ENCODE results near the gene MED12L. TPM values are rescaled to one million over a fixed set of nuclear protein-coding genes. Genes with fewer than 3 reads are reported as not detected.

MED12L gene
- total RNA-seq, 3 donors from 2014 or later = 0.48 to 1.6 (median 1.6) TPM

- intact Hi-C loops (cut with DNase I; ENCODE audit: low total_unique reads) = no loop called here
- H3K36me3 ChIP-seq = no peaks in the 10 kb centered on the region
- DNase-seq (ENCODE audit: low spot score in 2 of 2) = no peak
- H3K4me1 ChIP-seq = no peaks in the 10 kb centered on the region
- H3K9me3 ChIP-seq = no peaks in the 10 kb centered on the region
- H3K27me3 ChIP-seq = no peaks in the 10 kb centered on the region
- H3K27ac ChIP-seq = no peak overlapping the region
- TF ChIP-seq, protein P1, sequence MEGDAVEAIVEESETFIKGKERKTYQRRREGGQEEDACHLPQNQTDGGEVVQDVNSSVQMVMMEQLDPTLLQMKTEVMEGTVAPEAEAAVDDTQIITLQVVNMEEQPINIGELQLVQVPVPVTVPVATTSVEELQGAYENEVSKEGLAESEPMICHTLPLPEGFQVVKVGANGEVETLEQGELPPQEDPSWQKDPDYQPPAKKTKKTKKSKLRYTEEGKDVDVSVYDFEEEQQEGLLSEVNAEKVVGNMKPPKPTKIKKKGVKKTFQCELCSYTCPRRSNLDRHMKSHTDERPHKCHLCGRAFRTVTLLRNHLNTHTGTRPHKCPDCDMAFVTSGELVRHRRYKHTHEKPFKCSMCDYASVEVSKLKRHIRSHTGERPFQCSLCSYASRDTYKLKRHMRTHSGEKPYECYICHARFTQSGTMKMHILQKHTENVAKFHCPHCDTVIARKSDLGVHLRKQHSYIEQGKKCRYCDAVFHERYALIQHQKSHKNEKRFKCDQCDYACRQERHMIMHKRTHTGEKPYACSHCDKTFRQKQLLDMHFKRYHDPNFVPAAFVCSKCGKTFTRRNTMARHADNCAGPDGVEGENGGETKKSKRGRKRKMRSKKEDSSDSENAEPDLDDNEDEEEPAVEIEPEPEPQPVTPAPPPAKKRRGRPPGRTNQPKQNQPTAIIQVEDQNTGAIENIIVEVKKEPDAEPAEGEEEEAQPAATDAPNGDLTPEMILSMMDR (IDR thresholded peaks at IDR 0.05) = no peak
- TF ChIP-seq POLR2AphosphoS5 (IDR thresholded peaks at IDR 0.05) (no peak), POLR2A (IDR thresholded peaks at IDR 0.05) (no peak)
- no peak overlapping the region for H3K4me3 ChIP-seq
Observed at GRCh38 chr3:151093148-151093547, 7.7 kb downstream of the MED12L start.

DNA sequence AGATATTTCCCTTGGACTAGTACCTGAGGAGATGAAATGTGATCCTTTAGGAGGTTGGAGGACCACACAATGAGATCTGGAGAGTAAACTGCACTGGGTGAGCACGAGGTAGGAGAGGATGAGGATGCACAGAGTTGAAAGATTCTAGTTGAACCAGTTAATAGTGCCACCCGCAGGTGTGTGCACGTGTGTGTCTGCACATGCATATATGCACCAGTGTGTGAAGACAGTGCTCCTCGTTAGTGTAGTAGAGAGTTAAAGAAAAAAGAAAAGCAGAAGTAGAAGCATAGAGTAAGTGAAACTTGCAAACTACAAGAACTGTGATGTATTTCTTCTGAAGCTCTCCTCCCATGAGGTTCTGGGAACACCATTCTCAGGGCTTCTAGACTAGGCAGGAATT, 8.4 kb downstream of the MED12L start:
- intact Hi-C loops (cut with DNase I; ENCODE audit: low total_unique reads) = no loop called here
- Histone ChIP-seq H3K4me3 (no peak overlapping the region), H3K36me3 (no peaks in the 10 kb centered on the region), H3K27me3 (no peaks in the 10 kb centered on the region), H3K27ac (no peak overlapping the region), H3K4me1 (no peaks in the 10 kb centered on the region), H3K9me3 (no peaks in the 10 kb centered on the region)
- DNase-seq (ENCODE audit: low spot score in 2 of 2) = no peak
- TF ChIP-seq POLR2A (IDR thresholded peaks at IDR 0.05) (no peak), POLR2AphosphoS5 (IDR thresholded peaks at IDR 0.05) (no peak)
- TF ChIP-seq, protein P1 (IDR thresholded peaks at IDR 0.05) = no peak

GRCh38 chr3:151096716-151097115, 11.3 kb downstream of the MED12L start:
- no peaks in the 10 kb centered on the region for H3K9me3 ChIP-seq
- no peaks in the 10 kb centered on the region for H3K4me1 ChIP-seq
- no peak for TF ChIP-seq POLR2A (IDR thresholded peaks at IDR 0.05)
- no peak for TF ChIP-seq POLR2AphosphoS5 (IDR thresholded peaks at IDR 0.05)
- TF ChIP-seq, protein P1 (IDR thresholded peaks at IDR 0.05) = no peak
- H3K27ac ChIP-seq = no peak overlapping the region
- no peak for DNase-seq (ENCODE audit: low spot score in 2 of 2)
- H3K27me3 ChIP-seq = no peaks in the 10 kb centered on the region
- intact Hi-C loops (cut with DNase I; ENCODE audit: low total_unique reads) = no loop called here
- H3K36me3 ChIP-seq = no peaks in the 10 kb centered on the region
- H3K4me3 ChIP-seq = no peak overlapping the region

- intact Hi-C loops (cut with DNase I; ENCODE audit: low total_unique reads) = no loop called here
Observed at GRCh38 chr3:151100076-151100475, 14.6 kb downstream of the MED12L start.

DNA sequence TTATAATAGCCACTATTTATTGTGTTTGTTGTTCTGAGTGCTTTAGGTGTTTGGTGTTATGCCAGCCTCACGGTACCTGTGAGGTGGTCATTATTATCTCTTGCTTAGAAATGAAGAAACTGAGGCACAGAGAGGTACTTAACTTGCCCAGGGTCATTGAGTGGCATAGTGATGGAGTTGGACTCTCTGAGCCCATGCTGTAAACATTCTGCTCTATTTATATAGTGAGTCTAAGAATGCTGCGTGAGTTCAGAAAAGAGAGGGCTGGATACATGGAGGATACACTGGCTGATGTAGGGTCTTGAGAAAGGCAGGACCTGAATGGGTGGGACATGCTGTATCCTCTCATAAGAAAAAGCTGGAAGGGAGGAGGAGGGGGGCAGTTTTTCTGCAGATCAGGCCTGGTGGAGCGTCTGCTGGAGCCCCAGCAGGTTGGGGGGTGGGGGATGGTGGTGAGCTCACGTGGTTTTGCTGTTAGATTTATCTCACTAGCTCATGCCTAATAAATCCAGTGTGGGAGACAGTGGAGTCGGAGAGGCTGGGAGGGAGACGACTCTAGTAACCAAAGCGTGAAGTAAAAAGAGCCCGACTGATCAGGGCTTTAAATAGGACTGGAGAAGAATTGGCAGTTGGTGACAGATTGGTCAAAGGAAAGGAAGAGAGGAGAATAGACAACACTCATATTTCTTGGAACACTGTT, 16.0 kb downstream of the MED12L start:
- TF ChIP-seq, protein P1 (IDR thresholded peaks at IDR 0.05) = no peak
- TF ChIP-seq POLR2A (IDR thresholded peaks at IDR 0.05) = no peak
- TF ChIP-seq POLR2AphosphoS5 (IDR thresholded peaks at IDR 0.05) = no peak
- no peaks in the 10 kb centered on the region for H3K27me3 ChIP-seq
- no peaks in the 10 kb centered on the region for H3K4me1 ChIP-seq
- H3K9me3 ChIP-seq = no peaks in the 10 kb centered on the region
- DNase-seq (ENCODE audit: low spot score in 2 of 2) = no peak
- H3K27ac ChIP-seq = no peak overlapping the region
- H3K36me3 ChIP-seq = no peaks in the 10 kb centered on the region
- intact Hi-C loops (cut with DNase I; ENCODE audit: low total_unique reads) = no loop called here
- no peak overlapping the region for H3K4me3 ChIP-seq

More at GRCh38 chr3:151100076-151100475, 14.6 kb downstream of the MED12L start:
- TF ChIP-seq, protein P1 (IDR thresholded peaks at IDR 0.05) = no peak
- TF ChIP-seq POLR2A (IDR thresholded peaks at IDR 0.05) (no peak), POLR2AphosphoS5 (IDR thresholded peaks at IDR 0.05) (no peak)
- no peaks in the 10 kb centered on the region for H3K4me1 ChIP-seq
- H3K27ac ChIP-seq = no peak overlapping the region
- H3K4me3 ChIP-seq = no peak overlapping the region
- no peaks in the 10 kb centered on the region for H3K9me3 ChIP-seq
- no peaks in the 10 kb centered on the region for H3K36me3 ChIP-seq
- DNase-seq (ENCODE audit: low spot score in 2 of 2) = no peak
- H3K27me3 ChIP-seq = no peaks in the 10 kb centered on the region

All from breast epithelium (tissue), 4 donors.